ENCODE data around the gene TMEM130. TPM values are rescaled to one million over a fixed set of nuclear protein-coding genes. Genes with fewer than 3 reads are reported as not detected.

The TMEM130 gene
- total RNA-seq, 1 experiment from 2014 or later = 1.7 TPM

GRCh38 chr7:98878365-98879197 is 8.8 kb upstream of the TMEM130 start, which contains the start of gene TRRAP:
Gene TRRAP (plus strand): TSS chr7:98878532. CDS start chr7:98881151, 2,619 bp downstream.
- no peaks in the 10 kb centered on the region for H3K9me3 ChIP-seq (ENCODE audit: control insufficient read depth, low read depth, low read length)
- H3K79me2 ChIP-seq (ENCODE audit: insufficient read depth, low read length) = peaks cover 9% of the 10 kb centered on the region
- H3K23ac ChIP-seq (ENCODE audit: insufficient read length, low read depth, low read length) = no peak within 1 kb of the TSS
- Mint-ChIP-seq H3K4me3 (peak within 1 kb of the TSS; percentile 86 to 93), H3K4me1 (peaks cover 14 to 15% of the 10 kb centered on the region in 2 experiments), H3K9me3 (no peaks in the 10 kb centered on the region), H3K36me3 (ENCODE audit: insufficient read depth in 1 of 3, low read depth in 3 of 3) (peaks cover 13 to 32% (median 31%) of the 10 kb centered on the region in 3 experiments; a peak in 6 of 7 replicates), H3K27me3 (ENCODE audit: low read depth) (peaks cover 6% of the 10 kb centered on the region), H3K27ac (peak within 1 kb of the TSS in 2 of 3 experiments; percentile 75 to 95; a peak in 3 of 7 replicates)
- H3K23me2 ChIP-seq (ENCODE audit: insufficient read length, low read depth, low read length, poor library complexity, severe bottlenecking) = peaks cover 7% of the 10 kb centered on the region
- no peak within 1 kb of the TSS for H3K4ac ChIP-seq (ENCODE audit: low read depth, low read length)
- no peak within 1 kb of the TSS for H3K56ac ChIP-seq (ENCODE audit: insufficient read length, low read depth, low read length)
- no peak within 1 kb of the TSS for H2AFZ ChIP-seq (ENCODE audit: low read length)
- TF ChIP-seq, protein P1, sequence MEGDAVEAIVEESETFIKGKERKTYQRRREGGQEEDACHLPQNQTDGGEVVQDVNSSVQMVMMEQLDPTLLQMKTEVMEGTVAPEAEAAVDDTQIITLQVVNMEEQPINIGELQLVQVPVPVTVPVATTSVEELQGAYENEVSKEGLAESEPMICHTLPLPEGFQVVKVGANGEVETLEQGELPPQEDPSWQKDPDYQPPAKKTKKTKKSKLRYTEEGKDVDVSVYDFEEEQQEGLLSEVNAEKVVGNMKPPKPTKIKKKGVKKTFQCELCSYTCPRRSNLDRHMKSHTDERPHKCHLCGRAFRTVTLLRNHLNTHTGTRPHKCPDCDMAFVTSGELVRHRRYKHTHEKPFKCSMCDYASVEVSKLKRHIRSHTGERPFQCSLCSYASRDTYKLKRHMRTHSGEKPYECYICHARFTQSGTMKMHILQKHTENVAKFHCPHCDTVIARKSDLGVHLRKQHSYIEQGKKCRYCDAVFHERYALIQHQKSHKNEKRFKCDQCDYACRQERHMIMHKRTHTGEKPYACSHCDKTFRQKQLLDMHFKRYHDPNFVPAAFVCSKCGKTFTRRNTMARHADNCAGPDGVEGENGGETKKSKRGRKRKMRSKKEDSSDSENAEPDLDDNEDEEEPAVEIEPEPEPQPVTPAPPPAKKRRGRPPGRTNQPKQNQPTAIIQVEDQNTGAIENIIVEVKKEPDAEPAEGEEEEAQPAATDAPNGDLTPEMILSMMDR (conservative IDR thresholded peaks at IDR 0.05) = peak; percentile 99
- no peak within 1 kb of the TSS for H3K27ac ChIP-seq (ENCODE audit: insufficient read length, low read depth, low read length)
- no peak within 1 kb of the TSS for H2BK12ac ChIP-seq (ENCODE audit: insufficient read length, low read depth, low read length)
- H3K79me1 ChIP-seq (ENCODE audit: insufficient read depth, low read depth, low read length, poor library complexity, severe bottlenecking) = peaks cover 7% of the 10 kb centered on the region
- peak within 1 kb of the TSS; percentile 93 for H3K14ac ChIP-seq (ENCODE audit: insufficient read depth, low read length)
- H3K4me1 ChIP-seq (ENCODE audit: insufficient read depth, low read length) = no peaks in the 10 kb centered on the region
- H3T11ph ChIP-seq (ENCODE audit: low read length) = no peak within 1 kb of the TSS
- H2BK15ac ChIP-seq (ENCODE audit: low read depth, low read length) = no peak within 1 kb of the TSS
- DNase-seq = peak; percentile 75
- H2BK120ac ChIP-seq (ENCODE audit: low read depth, low read length, poor library complexity, severe bottlenecking) = no peak within 1 kb of the TSS
- no peak within 1 kb of the TSS for H4K91ac ChIP-seq (ENCODE audit: insufficient read length, low read depth, low read length)
- H2BK20ac ChIP-seq (ENCODE audit: low read depth, low read length, poor library complexity, severe bottlenecking) = no peak within 1 kb of the TSS
- no peak within 1 kb of the TSS for H2BK5ac ChIP-seq (ENCODE audit: insufficient read length, low read length)
- no peak within 1 kb of the TSS for H4K8ac ChIP-seq (replicated peaks; ENCODE audit: insufficient read length, low read depth, low read length)
- H3K18ac ChIP-seq (ENCODE audit: insufficient read length, low read depth, low read length) = peak within 1 kb of the TSS; percentile 93
- H3K27me3 ChIP-seq (ENCODE audit: insufficient read depth, low read length) = no peaks in the 10 kb centered on the region
- no peaks in the 10 kb centered on the region for H4K20me1 ChIP-seq (ENCODE audit: control insufficient read depth, insufficient read depth, insufficient read length)
- peak within 1 kb of the TSS; percentile 75 for H3K9ac ChIP-seq (ENCODE audit: extremely low read depth, insufficient read length, low read length)
- no peak within 1 kb of the TSS for H4K5ac ChIP-seq (ENCODE audit: insufficient read length, low read depth, low read length)
- H2AK5ac ChIP-seq (ENCODE audit: insufficient read length, low read length) = no peak within 1 kb of the TSS
- WGBS (ENCODE audit: extremely low coverage, insufficient read length, low lambda C conversion rate) = no CpG with 5 or more reads among the region's 113 CpGs
- peak within 1 kb of the TSS; percentile 73 for H3K4me2 ChIP-seq (ENCODE audit: insufficient read depth, insufficient read length, low read length)
